AG10803 (cell line): ENCODE results near the gene FUT8.
"Not testable (repeated sequence)": the region's sequence is repeated elsewhere in the genome, so short reads cannot be mapped to it uniquely, and the experiment has no call there.

Experiments
- DNase-seq: peaks from one replicate; pipeline ENCODE4 v3.0.0; 2010; ENCODE audit warnings: low read depth
- H3K4me3 ChIP-seq: 2 replicates; pipeline ENCODE4 v1.5.1; 2011; ENCODE audit warnings: mild to moderate bottlenecking, low read length, control low read depth
- CTCF ChIP-seq: conservative IDR thresholded peaks from 2 replicates; pipeline ENCODE4 v1.5.1; 2011; ENCODE audit warnings: mild to moderate bottlenecking, low read length, control low read depth, inconsistent platforms

Gene FUT8

GRCh38 chr14:65631040-65631439 lies 218.5 kb downstream of the FUT8 start:
- no peak overlapping the region for H3K4me3 ChIP-seq

GRCh38 chr14:65632487-65632886 lies 220.0 kb downstream of the FUT8 start:
- TF ChIP-seq CTCF = no peak
- H3K4me3 ChIP-seq = no peak overlapping the region
- DNase-seq = no peak

More at GRCh38 chr14:65631040-65631439, 218.5 kb downstream of the FUT8 start:
- TF ChIP-seq CTCF = no peak
- DNase-seq = no peak

DNA sequence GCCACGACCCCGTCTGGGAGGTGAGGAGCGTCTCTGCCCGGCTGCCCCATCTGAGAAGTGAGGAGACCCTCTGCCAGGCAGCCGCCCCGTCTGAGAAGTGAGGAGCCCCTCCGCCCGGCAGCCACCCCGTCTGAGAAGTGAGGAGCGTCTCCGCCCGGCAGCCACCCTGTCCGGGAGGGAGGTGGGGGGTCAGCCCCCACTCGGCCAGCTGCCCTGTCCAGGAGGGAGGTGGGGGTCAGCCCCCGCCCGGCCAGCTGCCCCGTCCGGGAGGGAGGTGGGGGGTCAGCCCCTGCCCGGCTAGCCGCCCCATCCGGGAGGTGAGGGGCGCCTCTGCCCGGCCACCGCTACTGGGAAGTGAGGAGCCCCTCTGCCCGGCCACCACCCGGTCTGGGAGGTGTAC lies 221.1 kb downstream of the FUT8 start:
- H3K4me3 ChIP-seq, DNase-seq: not testable (repeated sequence)

- no peak for TF ChIP-seq CTCF
- H3K4me3 ChIP-seq = no peak overlapping the region
- DNase-seq = peak; percentile 10
These were observed 225.2 kb downstream of the FUT8 start for GRCh38 chr14:65637780-65638179.

DNA sequence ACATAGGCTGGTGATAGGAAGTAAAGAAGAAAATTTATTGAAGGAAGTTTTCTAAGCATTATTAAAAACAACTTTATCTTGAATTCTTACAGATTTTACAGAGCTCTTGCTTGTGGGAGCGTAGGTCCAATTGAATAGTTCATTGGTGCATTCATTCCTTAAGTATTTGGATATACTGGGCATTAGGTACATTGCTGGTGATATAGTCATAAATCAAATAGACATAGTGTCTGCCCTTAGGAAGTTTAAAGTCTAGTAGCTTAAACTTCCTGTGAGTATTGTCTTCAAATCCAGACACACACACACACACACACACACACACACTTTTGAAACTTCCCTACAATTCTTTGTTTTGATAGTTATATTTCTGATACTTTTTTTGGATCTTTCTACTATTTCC lies 226.7 kb downstream of the FUT8 start:
- DNase-seq = peak; percentile 14
- H3K4me3 ChIP-seq = no peak overlapping the region
- no peak for TF ChIP-seq CTCF

DNA sequence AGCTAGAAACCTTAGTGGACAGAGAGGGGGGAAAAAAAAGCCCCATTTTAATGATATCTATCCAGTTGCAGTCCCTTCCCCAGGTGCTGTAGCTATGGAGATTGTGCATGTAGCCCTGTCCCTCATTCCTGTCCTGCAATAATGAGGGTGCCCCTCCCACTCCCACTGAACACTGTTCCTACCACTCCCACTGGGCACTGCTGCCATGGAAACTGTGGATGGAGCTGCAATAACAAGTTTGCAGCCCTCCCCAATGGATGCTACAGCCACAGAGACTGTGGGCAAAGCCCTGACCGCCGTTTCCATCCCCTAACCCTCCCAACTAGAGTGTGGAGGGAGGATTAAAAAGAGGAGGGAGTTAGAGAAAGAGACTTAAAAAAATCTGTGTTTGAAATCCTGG lies 238.3 kb downstream of the FUT8 start:
- DNase-seq = no peak
- H3K4me3 ChIP-seq = no peak overlapping the region
- no peak for TF ChIP-seq CTCF

DNA sequence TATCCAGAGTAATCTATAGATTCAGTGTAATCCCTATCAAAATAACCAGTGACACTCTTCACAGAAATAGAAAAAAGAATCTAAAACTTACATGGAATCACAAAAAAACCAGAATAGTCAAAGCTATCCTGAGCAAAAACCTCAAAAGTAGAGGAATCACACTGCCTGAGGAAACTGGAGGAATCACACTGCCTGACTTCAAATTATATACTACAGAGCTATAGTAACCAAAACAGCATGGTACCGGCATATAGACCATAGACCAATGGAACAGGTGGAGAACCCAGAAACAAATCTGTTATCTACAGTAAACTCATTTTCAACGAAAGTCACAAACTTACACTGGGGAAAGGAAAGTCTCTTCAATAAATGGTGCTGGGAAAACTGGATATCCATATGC lies 244.0 kb downstream of the FUT8 start:
- TF ChIP-seq CTCF = no peak
- DNase-seq = no peak
- H3K4me3 ChIP-seq = no peak overlapping the region

- TF ChIP-seq CTCF = no peak
- no peak overlapping the region for H3K4me3 ChIP-seq
- peak; percentile 72 for DNase-seq
These were observed 245.7 kb downstream of the FUT8 start for GRCh38 chr14:65658202-65658601.
